ENCODE data around the gene TYW1.
"Not testable (repeated sequence)": the region's sequence is repeated elsewhere in the genome, so short reads cannot be mapped to it uniquely, and the experiment has no call there.

Gene TYW1

GRCh38 chr7:67205772-67206171 is 209.1 kb downstream of the TYW1 start:
- H2BK15ac ChIP-seq (ENCODE audit: low read depth, poor library complexity, severe bottlenecking); H2BK120ac ChIP-seq (ENCODE audit: low read depth, low read length); DNase-seq; H2BK12ac ChIP-seq (ENCODE audit: low read length in 2 of 2); H3K9ac ChIP-seq (ENCODE audit: low read length); H2BK5ac ChIP-seq (ENCODE audit: low read depth, low read length, poor library complexity, severe bottlenecking); H4K91ac ChIP-seq (ENCODE audit: low read length); H3K27ac ChIP-seq (ENCODE audit: low read length, poor library complexity, severe bottlenecking); H3K4me1 ChIP-seq (ENCODE audit: control insufficient read depth, insufficient read depth, low read depth, low read length); H3K9me3 ChIP-seq (ENCODE audit: control insufficient read depth, low read length); H3K4me3 ChIP-seq (ENCODE audit: insufficient read depth in 1 of 2, low read depth in 1 of 2, low read length in 2 of 2); H3K4ac ChIP-seq (ENCODE audit: low read depth in 1 of 2, low read length in 2 of 2); H3K36me3 ChIP-seq (ENCODE audit: control insufficient read depth in 1 of 2, insufficient read depth in 2 of 2, low read depth in 1 of 2, low read length in 2 of 2); H3K14ac ChIP-seq (ENCODE audit: low read length in 2 of 2); H2AK5ac ChIP-seq (ENCODE audit: low read length, severe bottlenecking); H3K79me1 ChIP-seq (replicated peaks; ENCODE audit: low read length, poor library complexity, severe bottlenecking); H2AFZ ChIP-seq (ENCODE audit: low read depth, low read length); H3K27me3 ChIP-seq (ENCODE audit: control insufficient read depth in 1 of 2, insufficient read depth in 1 of 2, low read length in 2 of 2); H3K18ac ChIP-seq (ENCODE audit: low read depth in 1 of 2, low read length in 2 of 2); H3K4me2 ChIP-seq (ENCODE audit: low read length, poor library complexity, severe bottlenecking); H3K23ac ChIP-seq (ENCODE audit: low read length in 2 of 2); H4K8ac ChIP-seq (ENCODE audit: low read length): not testable (repeated sequence)
- WGBS = 100% methylated on average over 1 of the region's 2 CpGs

GRCh38 chr7:67206452-67206851 is 209.8 kb downstream of the TYW1 start:
- Histone ChIP-seq H3K79me1 (replicated peaks; ENCODE audit: low read length, poor library complexity, severe bottlenecking) (no peaks in the 10 kb centered on the region), H3K14ac (ENCODE audit: low read length in 2 of 2) (no peak overlapping the region), H4K91ac (ENCODE audit: low read length) (no peak overlapping the region), H2BK12ac (ENCODE audit: low read length in 2 of 2) (no peak overlapping the region), H2BK120ac (ENCODE audit: low read depth, low read length) (no peak overlapping the region), H2AFZ (ENCODE audit: low read depth, low read length) (no peak overlapping the region), H3K4ac (ENCODE audit: low read depth in 1 of 2, low read length in 2 of 2) (no peak overlapping the region), H3K9me3 (ENCODE audit: control insufficient read depth, low read length) (no peaks in the 10 kb centered on the region), H3K27ac (ENCODE audit: low read length, poor library complexity, severe bottlenecking) (no peak overlapping the region), H3K23ac (ENCODE audit: low read length in 2 of 2) (no peak overlapping the region), H3K4me3 (ENCODE audit: insufficient read depth in 1 of 2, low read depth in 1 of 2, low read length in 2 of 2) (no peak overlapping the region), H2AK5ac (ENCODE audit: low read length, severe bottlenecking) (no peak overlapping the region), H3K18ac (ENCODE audit: low read depth in 1 of 2, low read length in 2 of 2) (no peak overlapping the region), H3K4me2 (ENCODE audit: low read length, poor library complexity, severe bottlenecking) (no peak overlapping the region), H4K8ac (ENCODE audit: low read length) (no peak overlapping the region), H3K27me3 (ENCODE audit: control insufficient read depth in 1 of 2, insufficient read depth in 1 of 2, low read length in 2 of 2) (no peaks in the 10 kb centered on the region), H2BK5ac (ENCODE audit: low read depth, low read length, poor library complexity, severe bottlenecking) (no peak overlapping the region), H3K36me3 (ENCODE audit: control insufficient read depth in 1 of 2, insufficient read depth in 2 of 2, low read depth in 1 of 2, low read length in 2 of 2) (peaks cover 3 to 8% of the 10 kb centered on the region in 2 experiments), H3K9ac (ENCODE audit: low read length) (no peak overlapping the region), H3K4me1 (ENCODE audit: control insufficient read depth, insufficient read depth, low read depth, low read length) (no peaks in the 10 kb centered on the region), H2BK15ac (ENCODE audit: low read depth, poor library complexity, severe bottlenecking) (no peak overlapping the region)
- DNase-seq = no peak
- over 99% methylated on average over 3 of the region's 5 CpGs for WGBS

GRCh38 chr7:67208656-67209055 is 212.0 kb downstream of the TYW1 start:
- not testable (repeated sequence) for H2BK120ac ChIP-seq (ENCODE audit: low read depth, low read length); H4K8ac ChIP-seq (ENCODE audit: low read length); H3K27ac ChIP-seq (ENCODE audit: low read length, poor library complexity, severe bottlenecking); H3K4me1 ChIP-seq (ENCODE audit: control insufficient read depth, insufficient read depth, low read depth, low read length); H2BK12ac ChIP-seq (ENCODE audit: low read length in 2 of 2); H3K79me1 ChIP-seq (replicated peaks; ENCODE audit: low read length, poor library complexity, severe bottlenecking); H2AFZ ChIP-seq (ENCODE audit: low read depth, low read length); H3K4me3 ChIP-seq (ENCODE audit: insufficient read depth in 1 of 2, low read depth in 1 of 2, low read length in 2 of 2); H3K27me3 ChIP-seq (ENCODE audit: control insufficient read depth in 1 of 2, insufficient read depth in 1 of 2, low read length in 2 of 2); H3K36me3 ChIP-seq (ENCODE audit: control insufficient read depth in 1 of 2, insufficient read depth in 2 of 2, low read depth in 1 of 2, low read length in 2 of 2); H3K4me2 ChIP-seq (ENCODE audit: low read length, poor library complexity, severe bottlenecking); H4K91ac ChIP-seq (ENCODE audit: low read length); H3K9me3 ChIP-seq (ENCODE audit: control insufficient read depth, low read length); H3K18ac ChIP-seq (ENCODE audit: low read depth in 1 of 2, low read length in 2 of 2); H2BK15ac ChIP-seq (ENCODE audit: low read depth, poor library complexity, severe bottlenecking); H3K14ac ChIP-seq (ENCODE audit: low read length in 2 of 2); H3K23ac ChIP-seq (ENCODE audit: low read length in 2 of 2); H2BK5ac ChIP-seq (ENCODE audit: low read depth, low read length, poor library complexity, severe bottlenecking); H3K9ac ChIP-seq (ENCODE audit: low read length); H2AK5ac ChIP-seq (ENCODE audit: low read length, severe bottlenecking); H3K4ac ChIP-seq (ENCODE audit: low read depth in 1 of 2, low read length in 2 of 2); DNase-seq
- WGBS = 95% methylated on average over 3 of the region's 4 CpGs

GRCh38 chr7:67209256-67209655 is 212.6 kb downstream of the TYW1 start:
- Histone ChIP-seq H3K9me3 (ENCODE audit: control insufficient read depth, low read length) (no peaks in the 10 kb centered on the region), H3K4me1 (ENCODE audit: control insufficient read depth, insufficient read depth, low read depth, low read length) (no peaks in the 10 kb centered on the region), H3K4ac (ENCODE audit: low read depth in 1 of 2, low read length in 2 of 2) (no peak overlapping the region), H2BK12ac (ENCODE audit: low read length in 2 of 2) (no peak overlapping the region), H2BK120ac (ENCODE audit: low read depth, low read length) (no peak overlapping the region), H3K36me3 (ENCODE audit: control insufficient read depth in 1 of 2, insufficient read depth in 2 of 2, low read depth in 1 of 2, low read length in 2 of 2) (peaks cover 0 to 8% of the 10 kb centered on the region in 2 experiments), H3K9ac (ENCODE audit: low read length) (no peak overlapping the region), H4K91ac (ENCODE audit: low read length) (no peak overlapping the region), H3K27me3 (ENCODE audit: control insufficient read depth in 1 of 2, insufficient read depth in 1 of 2, low read length in 2 of 2) (no peaks in the 10 kb centered on the region), H3K18ac (ENCODE audit: low read depth in 1 of 2, low read length in 2 of 2) (no peak overlapping the region), H2BK5ac (ENCODE audit: low read depth, low read length, poor library complexity, severe bottlenecking) (no peak overlapping the region), H3K14ac (ENCODE audit: low read length in 2 of 2) (no peak overlapping the region), H3K4me2 (ENCODE audit: low read length, poor library complexity, severe bottlenecking) (no peak overlapping the region), H4K8ac (ENCODE audit: low read length) (no peak overlapping the region), H2BK15ac (ENCODE audit: low read depth, poor library complexity, severe bottlenecking) (no peak overlapping the region), H2AK5ac (ENCODE audit: low read length, severe bottlenecking) (no peak overlapping the region), H3K27ac (ENCODE audit: low read length, poor library complexity, severe bottlenecking) (no peak overlapping the region), H2AFZ (ENCODE audit: low read depth, low read length) (no peak overlapping the region), H3K23ac (ENCODE audit: low read length in 2 of 2) (no peak overlapping the region), H3K79me1 (replicated peaks; ENCODE audit: low read length, poor library complexity, severe bottlenecking) (no peaks in the 10 kb centered on the region), H3K4me3 (ENCODE audit: insufficient read depth in 1 of 2, low read depth in 1 of 2, low read length in 2 of 2) (no peak overlapping the region)
- WGBS = 90% methylated on average over 2 of the region's 4 CpGs
- no peak for DNase-seq
